ENCODE measurements around the gene FBXO39.
"Not testable (repeated sequence)": the region's sequence is repeated elsewhere in the genome, so short reads cannot be mapped to it uniquely, and the experiment has no call there.

The FBXO39 gene

DNA sequence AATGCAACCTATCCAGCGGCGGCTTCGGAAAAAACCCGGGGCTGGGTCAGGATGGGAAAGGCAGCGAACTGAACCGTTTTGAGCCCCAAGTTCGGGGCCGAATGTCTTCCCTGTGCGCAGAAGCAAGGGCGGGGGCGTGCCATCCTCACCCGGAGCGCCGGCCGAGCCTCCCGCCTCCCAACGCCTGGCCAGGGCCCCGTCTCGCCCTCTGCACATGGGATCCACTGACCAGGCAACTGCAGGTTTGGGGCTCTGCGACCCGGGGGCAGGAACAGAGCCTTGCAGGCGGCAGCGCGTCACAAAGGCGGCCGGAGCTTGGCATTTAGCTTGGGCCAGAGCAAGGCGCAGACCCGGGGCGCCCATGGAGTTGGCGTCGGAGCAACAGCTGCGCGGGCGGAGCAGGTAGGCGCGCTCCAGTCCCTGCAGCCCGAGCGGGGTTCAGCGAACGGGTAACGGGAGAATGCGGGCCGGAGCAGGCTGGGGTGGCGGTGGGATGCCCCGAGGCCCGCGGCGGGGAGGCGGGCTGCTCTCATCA is at the start of gene FBXO39:
TSS of gene FBXO39 (plus strand) at position 345 of the 535 bp plus-strand sequence. CDS start 3,654 bp downstream, outside the sequence.
- no peak for DNase-seq

DNA sequence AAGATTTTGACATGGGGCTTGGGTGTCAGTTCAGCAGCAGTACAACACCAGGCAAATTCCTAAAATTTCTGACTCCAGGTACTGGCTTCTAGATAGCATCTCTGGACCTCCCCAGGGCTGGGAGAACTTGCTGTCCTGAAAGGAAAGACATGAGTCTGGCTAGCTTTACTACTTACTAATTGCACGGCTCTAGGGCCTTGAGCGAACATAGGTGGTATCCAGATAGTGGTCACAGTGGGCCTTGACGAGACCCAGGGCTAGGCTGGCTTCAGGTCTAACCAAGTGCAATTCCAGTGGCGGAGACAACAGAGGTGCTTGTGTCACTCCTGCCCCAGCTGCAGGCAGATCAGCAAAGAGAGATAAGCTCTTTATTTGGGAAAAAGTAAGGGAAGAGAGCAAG is 46.5 kb upstream of the FBXO39 start:
- no peak for DNase-seq

DNA sequence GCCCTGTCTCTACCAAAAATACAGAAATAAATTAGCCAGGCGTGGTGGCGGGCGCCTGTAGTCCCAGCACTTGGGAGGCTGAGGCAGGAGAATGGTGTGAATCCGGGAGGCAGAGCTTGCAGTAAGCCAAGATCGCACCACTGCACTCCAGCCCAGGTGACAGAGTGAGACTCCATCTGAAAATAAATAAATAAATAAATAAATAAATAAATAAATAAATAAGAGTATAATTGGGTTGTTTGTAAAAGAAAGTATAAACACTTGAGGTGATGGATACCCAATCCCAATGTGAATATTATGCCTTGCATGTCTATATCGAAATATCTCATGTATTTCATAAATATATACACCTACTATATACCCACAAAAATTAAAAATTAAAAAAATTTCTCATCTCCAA is 29.4 kb upstream of the FBXO39 start:
- DNase-seq, result not testable (repeated sequence)

DNA sequence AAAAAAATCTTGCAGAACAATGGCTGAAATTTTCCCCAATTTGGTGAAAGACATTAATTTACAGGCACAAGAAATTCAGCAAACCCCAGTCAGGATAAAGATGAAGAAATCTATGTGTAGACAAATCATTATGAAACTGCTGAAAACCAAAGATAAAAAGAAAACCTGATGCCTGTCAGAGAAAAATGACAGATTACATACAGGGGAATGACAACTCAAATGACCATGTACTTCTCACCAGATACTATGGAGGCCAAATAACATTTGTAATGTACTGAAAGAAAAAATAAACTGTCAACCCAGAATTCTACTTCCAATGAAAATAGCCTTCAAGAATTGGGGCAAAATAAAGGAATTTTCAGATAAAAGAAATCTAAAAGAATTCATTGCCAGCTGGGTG is 27.4 kb upstream of the FBXO39 start:
- no peak for DNase-seq

DNA sequence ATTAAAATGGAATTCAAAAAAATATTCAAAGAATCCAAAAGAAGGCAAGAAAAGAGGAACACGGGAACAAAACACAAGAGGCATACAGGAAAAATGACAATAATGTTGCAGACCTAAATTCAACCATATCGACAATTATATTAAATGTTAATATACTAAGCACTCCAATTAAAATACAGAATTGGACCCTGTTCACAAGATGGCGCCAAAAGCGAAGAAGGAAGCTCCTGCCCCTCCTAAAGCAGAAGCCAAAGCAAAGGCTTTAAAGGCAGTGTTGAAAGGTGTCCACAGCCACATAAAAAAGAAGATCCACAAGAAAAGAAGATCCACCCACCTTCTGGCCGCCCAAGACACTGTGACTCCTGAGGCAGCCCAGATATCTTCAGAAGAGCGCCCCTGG is 26.5 kb upstream of the FBXO39 start:
- DNase-seq, result no peak

DNA sequence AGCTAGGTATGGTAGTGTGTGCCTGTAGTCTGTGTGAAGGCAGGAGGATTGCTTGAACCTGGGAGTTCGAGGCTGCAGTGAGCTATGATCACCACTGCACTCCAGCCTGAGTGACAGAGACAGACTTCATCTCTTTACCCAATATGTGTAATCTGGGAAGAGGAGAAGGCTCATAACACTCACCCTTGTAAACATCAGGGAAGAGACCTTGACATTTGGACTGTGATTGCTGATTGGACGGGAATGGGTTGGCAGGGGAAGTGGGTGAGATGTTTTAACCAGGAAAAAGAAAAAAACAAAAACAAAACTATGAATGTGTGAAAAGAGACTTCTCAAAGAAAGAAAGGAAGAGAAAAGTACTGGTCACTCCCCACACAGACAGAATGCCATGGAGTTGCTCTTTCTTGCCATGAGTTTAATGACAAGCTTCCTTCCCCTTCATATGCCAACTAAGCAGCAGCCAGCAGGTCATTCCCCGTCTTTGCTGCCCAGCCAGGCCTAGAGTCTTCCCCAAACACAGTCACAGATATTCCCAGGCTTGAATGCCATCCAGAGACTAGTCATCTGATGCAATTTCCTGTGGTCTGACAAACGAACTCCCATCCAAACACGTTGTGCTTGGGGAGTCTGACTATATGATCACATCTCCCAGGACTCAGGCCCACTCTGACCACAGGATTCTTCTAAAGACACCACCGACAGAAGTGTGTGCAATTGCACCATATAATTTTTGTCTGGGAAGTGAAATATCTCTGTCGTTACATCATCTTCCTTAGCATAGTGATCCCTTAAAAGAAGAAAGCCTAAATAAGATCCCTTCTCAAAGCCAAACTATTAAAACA is 23.7 kb upstream of the FBXO39 start:
- DNase-seq, result no peak

DNA sequence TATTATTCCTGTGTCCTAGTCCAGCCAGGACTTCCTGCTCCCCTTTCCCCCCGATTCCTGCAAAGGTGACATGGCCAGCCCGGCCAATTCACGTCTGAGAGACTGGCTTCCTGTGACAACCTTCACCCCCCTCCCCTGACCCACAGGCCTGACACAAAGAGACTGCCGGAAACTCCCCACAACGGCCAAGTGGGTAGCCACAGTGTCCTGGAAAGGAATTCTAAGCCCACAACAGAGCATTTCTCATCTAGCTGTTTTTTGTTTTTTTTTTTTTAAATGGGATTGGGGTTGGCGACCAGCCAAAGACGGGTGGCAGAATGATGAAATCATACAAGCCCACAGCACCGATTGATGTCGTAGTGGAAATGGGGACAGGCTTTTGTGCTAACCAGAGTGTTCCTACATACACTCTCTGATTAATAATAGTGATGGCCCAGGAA is 23.0 kb upstream of the FBXO39 start:
- peak; percentile 60 for DNase-seq

DNA sequence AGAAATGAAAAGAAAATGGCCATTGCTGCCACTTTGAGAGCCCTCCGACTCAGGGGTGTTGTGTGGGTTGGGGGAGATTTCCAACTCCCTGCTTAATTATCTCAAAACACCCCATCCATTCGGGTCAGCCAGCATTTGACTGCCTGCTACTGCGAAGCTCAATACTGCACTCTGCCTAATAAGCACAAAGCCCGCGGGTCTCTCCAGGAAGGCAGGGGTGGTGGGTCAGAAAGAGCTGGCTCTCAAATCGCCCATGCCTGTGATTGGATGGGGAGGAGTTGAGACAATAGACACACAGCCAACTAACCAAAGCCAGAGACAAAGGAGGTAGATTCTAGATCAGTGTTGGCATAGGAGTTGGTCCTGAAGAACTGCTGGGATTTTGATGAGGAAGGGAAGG is 22.5 kb upstream of the FBXO39 start:
- peak; percentile 11 for DNase-seq

DNA sequence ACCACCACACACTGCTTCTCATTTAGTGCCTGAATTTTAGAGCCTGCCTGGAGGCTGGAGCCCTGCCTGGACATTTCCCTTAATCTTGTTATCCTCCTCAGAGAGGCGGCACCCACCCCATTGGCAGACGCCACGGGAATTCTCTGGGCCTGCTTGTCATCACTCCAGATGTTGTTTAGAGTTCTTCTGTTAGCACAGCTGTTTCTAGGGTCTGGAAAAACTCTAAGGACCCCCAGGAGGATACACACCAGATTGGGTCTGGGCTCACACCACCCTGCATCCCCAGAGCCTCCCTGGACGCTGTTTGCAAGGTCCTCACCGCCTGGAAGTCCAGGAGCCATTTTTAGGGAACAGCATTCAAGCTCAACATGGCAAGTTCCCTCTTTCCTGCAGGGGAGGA is 20.7 kb upstream of the FBXO39 start:
- no peak for DNase-seq

DNA sequence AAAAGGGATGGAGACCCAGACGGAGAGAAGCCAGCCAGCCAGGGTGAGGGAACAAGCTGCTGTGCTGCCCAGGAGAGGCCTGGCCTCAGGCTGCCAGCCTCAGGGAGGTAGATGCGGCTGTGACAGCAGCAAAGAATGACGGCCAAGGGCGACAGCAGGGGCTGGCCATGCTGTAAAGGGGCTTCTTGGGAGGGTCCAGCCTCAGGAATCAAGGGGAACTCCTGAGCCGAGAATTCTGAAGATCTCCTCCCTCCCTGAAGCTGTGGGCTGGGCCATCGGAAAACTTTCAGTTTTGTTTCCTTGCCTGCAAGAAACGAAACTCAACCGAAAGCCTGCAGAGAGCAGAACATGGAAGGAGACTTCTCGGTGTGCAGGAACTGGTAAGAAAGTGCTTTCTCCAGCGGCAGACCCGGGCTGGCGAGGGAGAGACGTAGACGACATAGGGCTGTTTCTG is 20.3 kb upstream of the FBXO39 start, which contains the start of gene XAF1:
TSS of gene XAF1 (plus strand) at position 316 of the 454 bp plus-strand sequence. CDS start at position 349, 33 bp downstream.
- DNase-seq, result peak; percentile 60

DNA sequence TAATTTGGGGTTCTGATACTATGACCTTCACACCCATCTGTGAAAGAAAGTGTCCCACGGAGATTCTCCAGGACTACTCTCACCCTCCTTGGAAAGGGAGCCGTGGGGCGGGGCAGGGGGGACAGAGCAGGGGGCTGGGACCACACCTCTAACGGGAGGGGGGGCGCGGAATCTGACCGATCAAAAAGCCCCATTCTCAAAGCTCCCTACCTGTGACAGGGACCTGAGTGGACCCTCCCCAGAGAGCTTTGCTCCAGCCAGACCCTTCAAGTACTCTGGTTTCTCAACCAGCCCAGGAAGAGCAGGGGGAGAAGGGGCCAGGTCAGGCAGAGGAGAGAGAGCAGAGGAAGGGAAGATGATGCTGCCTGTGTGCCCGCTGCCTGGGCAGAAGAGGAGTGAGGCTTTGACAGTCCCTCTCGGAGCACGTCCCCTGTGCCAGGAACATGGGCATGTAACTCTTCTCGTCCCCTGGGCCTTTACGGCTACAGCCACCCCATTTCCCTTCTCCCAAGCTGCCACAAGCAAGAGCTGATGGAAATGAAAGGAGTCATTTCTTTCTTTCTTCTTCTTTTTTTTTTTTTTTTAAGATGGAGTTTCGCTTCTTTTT is 19.5 kb upstream of the FBXO39 start:
- peak; percentile 21 for DNase-seq

DNA sequence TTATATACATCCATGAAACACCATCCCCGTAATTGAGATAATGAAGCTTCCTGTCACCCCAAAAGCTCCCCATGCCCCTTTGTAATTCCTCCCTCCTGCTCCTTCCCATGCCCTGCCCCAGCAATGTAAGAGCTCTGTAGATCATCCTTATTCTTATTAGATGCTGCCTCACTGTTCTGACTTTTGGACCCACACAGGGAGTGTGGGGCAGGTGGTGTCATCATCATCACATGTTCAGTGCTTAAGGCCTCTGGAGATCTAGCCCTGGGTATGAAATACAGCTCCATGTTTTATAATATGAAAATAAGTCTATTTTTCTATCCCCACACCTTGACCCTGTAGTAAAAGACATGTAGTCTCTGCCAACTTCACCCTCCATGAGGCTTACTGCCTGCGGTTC is 18.3 kb upstream of the FBXO39 start:
- no peak for DNase-seq

DNA sequence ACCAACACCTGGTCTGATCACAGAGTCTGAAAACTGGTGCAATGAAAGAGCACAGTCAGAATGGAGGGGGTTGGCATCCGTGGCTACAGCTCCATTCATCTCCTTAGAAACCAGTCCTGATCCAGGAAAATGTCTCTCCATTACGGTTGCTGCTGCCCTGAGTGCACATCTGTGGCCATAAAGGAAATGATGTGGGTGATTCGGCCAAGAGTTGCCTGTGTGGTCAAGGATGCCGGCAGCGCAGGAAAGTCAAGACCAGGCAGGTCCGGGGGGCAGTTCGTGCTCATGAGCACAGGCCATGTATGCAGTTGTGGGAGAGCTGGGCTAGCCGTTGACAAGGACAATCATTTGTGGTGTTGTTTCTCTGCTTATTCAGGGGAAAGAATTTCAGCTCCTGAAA is 14.2 kb upstream of the FBXO39 start:
- DNase-seq, result no peak

DNA sequence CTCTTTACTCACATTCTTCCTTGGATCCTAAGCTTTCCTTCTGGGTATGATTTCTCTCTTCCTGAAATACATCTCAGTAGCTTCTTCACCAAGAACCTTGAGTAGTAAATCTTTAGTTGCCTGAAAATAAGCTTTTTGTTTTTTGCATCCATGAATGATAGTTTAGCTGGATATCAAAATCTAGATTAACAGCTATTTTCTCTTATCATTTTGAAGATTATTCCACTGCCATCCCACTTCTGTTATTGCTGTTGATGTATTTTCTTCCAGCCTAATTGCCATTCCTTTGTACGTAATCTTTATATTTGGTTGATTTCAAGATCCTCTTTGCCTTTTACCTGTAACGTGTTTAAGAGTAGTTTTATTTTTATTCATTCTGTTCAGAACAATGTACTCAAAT is 7.6 kb upstream of the FBXO39 start:
- DNase-seq, result no peak

DNA sequence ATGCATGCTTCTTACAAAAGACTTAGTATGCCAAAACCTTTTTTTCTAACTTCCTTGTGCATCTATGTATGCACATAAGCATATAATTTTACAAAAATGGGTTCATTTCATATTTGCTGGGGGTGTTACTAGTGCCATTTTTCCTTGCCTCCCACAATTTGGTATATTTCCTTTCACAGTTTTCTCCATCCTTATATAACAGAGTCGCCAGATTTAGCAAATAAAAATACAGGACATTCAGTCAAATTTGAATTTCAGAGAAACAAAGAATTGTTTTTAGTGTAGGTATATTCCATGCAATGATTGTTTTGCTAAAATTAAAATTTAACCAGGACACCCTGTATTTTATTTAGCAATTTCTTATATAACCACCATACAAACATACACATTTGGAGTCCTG is 4.0 kb upstream of the FBXO39 start:
- no peak for DNase-seq

DNA sequence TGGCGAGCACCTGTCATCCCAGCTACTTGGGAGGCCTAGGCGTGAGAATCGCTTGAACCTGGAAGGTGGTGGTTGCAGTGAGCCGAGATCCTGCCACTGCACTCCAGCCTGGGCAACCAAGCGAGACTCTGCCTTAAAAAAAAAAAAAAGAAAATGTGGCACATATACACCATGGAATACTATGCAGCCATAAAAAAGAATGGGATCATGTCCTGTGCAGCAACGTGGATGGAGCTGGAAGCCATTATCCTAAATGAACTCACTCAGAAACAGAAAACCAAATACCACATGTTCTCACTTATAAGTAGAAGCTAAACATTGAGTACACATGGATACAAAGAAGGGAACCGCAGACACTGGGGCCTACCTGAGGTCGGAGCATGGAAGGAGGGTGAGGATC is 1.1 kb upstream of the FBXO39 start:
- not testable (repeated sequence) for DNase-seq

DNA sequence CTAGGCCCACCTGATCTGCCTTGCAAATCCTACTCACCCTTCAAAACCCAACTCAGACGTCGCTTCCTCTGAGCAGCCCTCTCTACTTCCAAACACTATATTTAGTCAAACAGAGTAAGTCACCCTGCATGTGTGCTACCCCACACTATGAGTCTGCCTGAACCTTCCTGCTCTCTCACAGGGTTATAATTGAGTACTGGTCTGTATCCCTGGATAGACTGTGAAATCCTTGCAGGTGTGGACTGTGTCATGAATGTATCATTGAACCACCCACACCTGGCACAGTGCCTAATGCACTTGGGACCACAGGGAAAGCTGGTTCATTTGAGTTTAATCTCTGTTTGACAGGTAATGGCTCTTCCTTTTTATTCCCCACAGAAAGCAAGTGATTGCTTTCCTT is 3.4 kb downstream of the FBXO39 start:
- no peak for DNase-seq

DNA sequence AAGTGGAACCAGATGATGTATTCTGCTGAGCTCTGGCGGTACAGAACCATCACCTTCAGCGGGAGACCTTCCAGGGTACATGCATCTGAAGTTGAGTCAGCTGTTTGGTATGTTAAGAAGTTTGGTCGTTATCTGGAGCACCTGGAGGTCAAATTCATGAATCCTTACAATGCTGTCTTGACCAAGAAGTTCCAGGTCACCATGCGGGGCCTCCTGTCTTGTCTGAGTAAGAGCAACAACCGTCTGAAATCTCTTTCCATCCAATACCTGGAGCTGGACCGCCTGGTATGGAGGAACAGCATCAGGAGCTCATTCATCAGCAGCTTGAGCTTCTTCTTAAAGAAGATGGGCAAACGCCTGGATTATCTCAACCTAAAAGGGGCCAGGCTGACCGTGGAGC is 4.0 kb downstream of the FBXO39 start:
- DNase-seq, result no peak

DNA sequence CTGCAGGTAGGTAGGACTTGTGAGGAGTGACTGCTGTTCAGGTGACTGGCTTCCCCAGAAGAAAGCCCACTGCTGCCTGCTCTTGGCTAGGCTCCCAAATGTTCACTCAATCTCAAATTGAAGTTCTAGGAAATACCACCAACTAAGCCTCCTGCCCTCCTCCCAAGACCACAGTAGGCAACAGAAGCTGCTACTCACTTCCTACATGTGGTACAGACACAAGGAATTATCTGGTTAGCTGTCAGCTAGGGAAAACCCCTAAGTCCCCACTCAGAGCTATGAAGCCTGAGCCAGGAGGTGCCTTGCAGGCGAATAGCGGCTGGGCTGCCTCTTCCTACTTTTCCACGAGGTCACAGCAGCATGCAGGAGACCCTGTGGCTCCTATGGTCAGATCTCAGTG is 4.9 kb downstream of the FBXO39 start:
- DNase-seq, result no peak

DNA sequence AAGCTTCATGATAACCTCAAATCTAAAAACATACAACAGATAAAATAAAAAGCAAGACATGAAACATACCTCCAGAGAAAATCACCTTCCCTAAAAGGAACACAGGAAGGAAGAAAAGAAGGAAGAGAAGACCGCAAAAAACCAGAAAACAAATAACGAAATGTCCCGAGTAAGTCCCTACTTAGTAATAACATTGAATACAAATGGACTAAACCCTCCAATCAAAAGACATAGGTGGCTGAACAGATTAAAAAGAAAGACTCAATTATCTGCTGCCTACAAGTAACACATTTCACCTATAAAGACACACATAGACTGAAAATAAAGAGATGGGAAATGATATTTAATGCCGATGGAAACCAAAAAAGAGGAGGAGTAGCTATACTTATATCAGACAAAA is 6.2 kb downstream of the FBXO39 start:
- no peak for DNase-seq

DNA sequence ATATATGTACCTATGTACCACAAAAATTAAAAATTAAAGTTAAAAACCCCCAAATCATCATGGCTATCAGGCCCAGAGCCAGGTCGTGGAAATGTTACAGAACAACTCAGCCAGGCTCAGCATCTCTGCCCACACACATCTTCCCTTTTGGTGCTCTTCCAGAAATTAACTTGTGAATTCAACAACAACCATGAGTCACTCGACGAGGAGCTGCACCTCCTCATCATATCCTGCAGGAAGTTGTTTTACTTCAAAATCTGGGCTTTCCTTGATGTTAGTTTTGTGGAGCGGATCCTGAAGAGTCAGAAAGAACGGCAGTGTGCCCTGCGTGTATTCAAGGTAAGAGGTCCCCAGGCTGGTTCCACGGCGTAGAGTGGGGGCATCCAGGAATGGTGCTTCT is 10.6 kb downstream of the FBXO39 start:
- no peak for DNase-seq

DNA sequence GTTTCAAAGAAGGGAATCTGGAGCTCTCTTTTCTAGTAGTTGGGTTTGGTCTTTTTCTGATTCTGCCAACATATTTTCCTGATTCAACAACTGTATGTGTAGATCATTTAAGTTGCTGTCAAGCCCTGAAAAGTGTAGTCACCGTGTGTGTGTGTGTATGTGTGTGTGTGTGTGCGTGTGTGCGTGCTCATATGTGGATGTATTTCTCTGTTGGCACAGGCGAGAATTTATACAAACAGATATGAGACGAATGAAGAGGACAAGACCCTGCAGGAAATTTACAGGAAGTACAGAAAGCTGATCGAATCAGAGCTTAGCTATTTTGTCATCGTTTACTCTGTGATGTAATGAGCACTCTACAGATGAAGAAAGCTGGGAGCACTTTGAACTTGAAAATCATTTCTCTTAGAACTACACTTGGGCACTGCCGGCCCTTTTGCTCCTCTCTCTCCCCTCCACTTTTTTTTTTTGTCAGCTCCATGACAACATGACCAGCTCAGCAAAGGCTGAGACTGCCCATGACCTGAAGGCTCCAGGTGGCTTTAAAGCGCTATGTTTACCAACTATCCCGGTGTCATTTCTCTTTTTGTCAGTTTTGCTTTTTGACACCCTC is 11.2 kb downstream of the FBXO39 start:
- no peak for DNase-seq

DNA sequence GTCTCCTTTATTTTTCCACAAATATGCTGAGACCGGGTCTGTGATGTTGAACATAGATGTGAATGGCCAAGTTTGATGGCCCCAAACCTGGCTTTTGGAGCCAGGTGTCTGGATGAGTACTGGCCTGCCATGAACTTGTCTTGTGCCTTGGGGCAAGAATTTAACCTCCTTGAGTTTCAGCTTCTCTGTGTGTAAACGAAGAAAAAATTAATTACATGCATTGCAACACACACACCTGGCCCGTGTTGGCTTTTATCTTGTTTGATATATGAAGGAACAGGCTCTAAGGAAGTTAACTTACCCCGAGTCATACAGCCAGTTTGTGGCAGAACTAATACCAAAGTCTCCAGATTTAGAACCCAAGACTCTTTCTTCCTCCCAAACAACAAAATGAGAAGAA is 13.1 kb downstream of the FBXO39 start:
- no peak for DNase-seq

Data from activated CD4-positive, alpha-beta T cell treated with anti-CD3 and anti-CD28 coated beads for 48 hours (primary cell).